ENCODE data around the gene CD7.
A peak's percentile ranks its signal among the peaks of the same experiment; 100 is the strongest.
"Not testable (repeated sequence)": the region's sequence is repeated elsewhere in the genome, so short reads cannot be mapped to it uniquely, and the experiment has no call there.

CD7 gene

GRCh38 chr17:82353484-82353883, 36.1 kb upstream of the CD7 start:
- DNase-seq (ENCODE audit: insufficient read length), result no peak
- TF ChIP-seq POLR2A (IDR thresholded peaks at IDR 0.05; ENCODE audit: low read depth, low read length), result no peak
- TF ChIP-seq TAF1 (IDR thresholded peaks at IDR 0.05; ENCODE audit: borderline replicate concordance, low read depth, low read length), result no peak
- TF ChIP-seq POLR2AphosphoS5 (IDR thresholded peaks at IDR 0.05; ENCODE audit: low read depth, low read length), result no peak
- FAIRE-seq, result no peak

- TF ChIP-seq POLR2AphosphoS5 (IDR thresholded peaks at IDR 0.05; ENCODE audit: low read depth, low read length), result no peak
- TF ChIP-seq TAF1 (IDR thresholded peaks at IDR 0.05; ENCODE audit: borderline replicate concordance, low read depth, low read length), result no peak
- no peak for TF ChIP-seq POLR2A (IDR thresholded peaks at IDR 0.05; ENCODE audit: low read depth, low read length)
- DNase-seq (ENCODE audit: insufficient read length) (peak; percentile 83), FAIRE-seq (peak; percentile 82)
Measured at GRCh38 chr17:82351713-82352488, 34.5 kb upstream of the CD7 start.

DNA sequence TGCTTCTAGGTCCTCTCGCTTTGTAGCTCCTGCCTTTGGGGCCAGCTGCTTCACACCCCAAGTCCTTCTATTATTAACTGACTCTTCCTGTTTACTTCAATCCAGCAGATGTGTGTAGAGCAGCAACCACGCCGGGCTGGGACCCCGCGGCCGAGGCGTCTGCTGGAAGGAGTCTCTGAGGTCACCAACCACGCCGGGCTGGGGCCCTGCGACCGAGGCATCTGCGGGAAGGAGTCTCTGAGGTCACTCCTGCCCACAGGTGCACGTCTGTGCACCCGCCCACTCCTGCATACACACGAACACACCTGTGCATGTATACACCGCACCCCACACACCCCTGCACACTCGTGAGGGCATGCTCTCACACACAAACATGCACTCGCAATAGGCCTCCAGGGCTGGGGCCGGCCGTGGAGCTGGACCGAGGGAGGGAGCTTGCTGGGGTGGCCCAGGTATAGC, 33.9 kb upstream of the CD7 start:
- FAIRE-seq (no peak), DNase-seq (ENCODE audit: insufficient read length) (no peak)
- no peak for TF ChIP-seq POLR2AphosphoS5 (IDR thresholded peaks at IDR 0.05; ENCODE audit: low read depth, low read length)
- TF ChIP-seq TAF1 (IDR thresholded peaks at IDR 0.05; ENCODE audit: borderline replicate concordance, low read depth, low read length), result no peak
- no peak for TF ChIP-seq POLR2A (IDR thresholded peaks at IDR 0.05; ENCODE audit: low read depth, low read length)

DNA sequence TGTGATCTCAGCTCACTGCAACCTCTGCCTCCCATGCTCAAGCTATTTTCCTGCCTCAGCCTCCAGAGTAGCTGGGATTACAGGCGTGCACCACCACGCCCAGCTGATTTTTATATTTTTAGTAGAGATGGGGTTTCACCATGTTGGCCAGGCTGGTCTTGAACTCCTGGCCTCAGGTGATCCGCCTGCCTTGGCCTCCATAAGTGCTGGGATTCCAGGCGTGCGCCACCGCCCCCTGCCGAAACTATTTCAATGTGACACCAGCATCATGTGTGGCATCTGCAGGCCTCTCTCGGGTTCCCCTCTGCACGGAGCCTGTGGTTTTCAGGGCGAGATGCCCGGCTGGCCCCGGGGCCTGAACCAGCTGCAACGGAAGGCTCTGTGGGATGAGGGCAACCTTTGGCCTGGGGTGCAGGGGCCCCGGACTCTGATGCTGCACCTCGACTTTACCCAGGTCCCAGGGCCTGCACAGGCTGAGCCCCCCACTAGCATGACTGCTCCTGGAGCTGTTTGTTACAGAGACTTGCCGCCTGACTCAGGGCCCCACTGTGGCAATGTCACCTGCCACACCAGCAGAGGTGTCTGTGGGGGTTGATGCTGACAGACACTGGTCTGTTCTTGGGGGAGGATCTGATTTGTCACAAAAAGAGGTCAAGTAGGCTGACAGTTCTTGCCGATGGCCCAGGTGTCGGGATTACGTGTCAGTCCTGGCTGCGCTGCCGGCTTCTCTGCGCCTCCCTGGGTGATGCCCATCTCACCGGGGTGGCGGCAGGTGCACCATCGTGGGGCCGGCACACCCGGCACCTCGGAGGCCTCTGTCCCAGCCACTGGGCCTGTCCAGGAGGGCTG, 33.0 kb upstream of the CD7 start:
- DNase-seq (ENCODE audit: insufficient read length) (no peak), FAIRE-seq (no peak)
- TF ChIP-seq POLR2A (IDR thresholded peaks at IDR 0.05; ENCODE audit: low read depth, low read length), result no peak
- no peak for TF ChIP-seq POLR2AphosphoS5 (IDR thresholded peaks at IDR 0.05; ENCODE audit: low read depth, low read length)
- TF ChIP-seq TAF1 (IDR thresholded peaks at IDR 0.05; ENCODE audit: borderline replicate concordance, low read depth, low read length), result no peak

DNA sequence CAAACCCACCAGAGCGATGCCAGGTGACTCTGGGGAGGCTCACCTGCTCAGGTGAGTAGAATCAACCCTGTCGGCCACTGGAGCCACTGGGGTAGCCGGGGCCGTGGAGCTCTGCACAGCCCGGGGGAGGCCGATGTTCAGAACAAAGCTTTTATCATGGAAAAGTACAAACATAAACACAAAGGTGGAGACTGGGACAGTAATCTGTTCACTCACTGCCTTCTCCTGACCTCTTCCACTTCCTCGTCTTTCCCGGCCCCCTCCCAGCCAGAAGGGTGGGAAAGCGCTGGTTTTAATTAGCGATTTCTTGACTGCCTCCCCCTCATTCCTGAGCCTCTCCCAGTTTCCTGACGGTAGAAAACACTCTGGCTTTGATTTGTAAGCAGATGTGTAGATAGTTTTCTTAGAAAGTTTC, 31.9 kb upstream of the CD7 start:
- DNase-seq (ENCODE audit: insufficient read length) (no peak), FAIRE-seq (no peak)
- TF ChIP-seq TAF1 (IDR thresholded peaks at IDR 0.05; ENCODE audit: borderline replicate concordance, low read depth, low read length) (no peak), POLR2AphosphoS5 (IDR thresholded peaks at IDR 0.05; ENCODE audit: low read depth, low read length) (no peak), POLR2A (IDR thresholded peaks at IDR 0.05; ENCODE audit: low read depth, low read length) (no peak)

GRCh38 chr17:82348866-82349265, 31.5 kb upstream of the CD7 start:
- TF ChIP-seq POLR2AphosphoS5 (IDR thresholded peaks at IDR 0.05; ENCODE audit: low read depth, low read length) (no peak), POLR2A (IDR thresholded peaks at IDR 0.05; ENCODE audit: low read depth, low read length) (no peak), TAF1 (IDR thresholded peaks at IDR 0.05; ENCODE audit: borderline replicate concordance, low read depth, low read length) (no peak)
- FAIRE-seq (no peak), DNase-seq (ENCODE audit: insufficient read length) (no peak)

GRCh38 chr17:82348434-82348833, 31.0 kb upstream of the CD7 start:
- DNase-seq (ENCODE audit: insufficient read length) (no peak), FAIRE-seq (no peak)
- TF ChIP-seq POLR2AphosphoS5 (IDR thresholded peaks at IDR 0.05; ENCODE audit: low read depth, low read length), result no peak
- no peak for TF ChIP-seq POLR2A (IDR thresholded peaks at IDR 0.05; ENCODE audit: low read depth, low read length)
- TF ChIP-seq TAF1 (IDR thresholded peaks at IDR 0.05; ENCODE audit: borderline replicate concordance, low read depth, low read length), result no peak

- not testable (repeated sequence) for FAIRE-seq; DNase-seq (ENCODE audit: insufficient read length)
Measured at GRCh38 chr17:82347994-82348393, 30.6 kb upstream of the CD7 start.

- FAIRE-seq, result no peak
- DNase-seq (ENCODE audit: insufficient read length), result no peak
- TF ChIP-seq POLR2A (IDR thresholded peaks at IDR 0.05; ENCODE audit: low read depth, low read length) (no peak), POLR2AphosphoS5 (IDR thresholded peaks at IDR 0.05; ENCODE audit: low read depth, low read length) (no peak)
Measured at GRCh38 chr17:82346342-82347300, 29.2 kb upstream of the CD7 start.

DNA sequence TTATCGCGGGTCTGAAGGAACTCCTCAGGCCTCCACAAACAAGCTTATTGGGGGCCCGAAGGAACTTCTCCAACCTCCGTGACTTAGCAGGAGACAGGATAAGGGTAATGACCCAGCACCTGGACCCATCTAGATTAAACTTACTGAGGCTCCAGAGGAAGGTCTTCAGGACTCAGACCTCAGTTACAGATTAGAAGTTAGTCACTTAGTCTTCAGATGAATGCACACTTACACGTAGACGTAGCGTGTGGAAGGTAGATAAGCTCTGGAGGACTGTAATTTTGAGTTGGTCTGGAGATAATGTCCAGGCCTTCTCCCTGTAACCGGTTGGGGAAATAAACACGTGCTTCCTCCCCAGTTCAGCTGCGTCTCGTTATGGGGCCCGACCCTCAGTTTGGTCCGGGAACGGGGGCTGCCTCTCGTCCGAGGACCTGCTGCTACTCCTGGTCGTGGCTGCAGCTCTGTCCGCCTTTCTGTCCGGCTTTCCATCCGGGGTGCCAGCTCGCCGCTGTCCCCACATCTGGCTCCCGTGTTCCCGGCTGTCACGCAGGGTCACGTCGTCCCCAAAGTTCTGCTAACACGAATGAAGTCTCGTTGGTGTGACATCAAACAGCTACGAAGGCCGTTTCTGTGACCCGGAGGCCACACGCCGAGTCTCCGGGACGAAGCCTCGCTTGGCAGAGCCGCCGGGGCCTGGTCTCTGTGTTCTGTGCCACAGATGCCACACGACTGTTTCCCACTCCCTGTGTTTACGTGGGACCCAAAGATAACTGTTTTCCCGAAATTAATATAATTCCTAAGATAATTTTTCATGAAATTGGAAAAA, 28.0 kb upstream of the CD7 start:
- FAIRE-seq, result no peak
- DNase-seq (ENCODE audit: insufficient read length), result no peak

More for the DNA sequence above, 28.0 kb upstream of the CD7 start:
- TF ChIP-seq POLR2AphosphoS5 (IDR thresholded peaks at IDR 0.05; ENCODE audit: low read depth, low read length) (no peak), TAF1 (IDR thresholded peaks at IDR 0.05; ENCODE audit: borderline replicate concordance, low read depth, low read length) (no peak), POLR2A (IDR thresholded peaks at IDR 0.05; ENCODE audit: low read depth, low read length) (no peak)

All from GM12892 (cell line).